MM.1S (cell line): ENCODE results near the gene ADRA2B.
"Not testable (repeated sequence)": the region's sequence is repeated elsewhere in the genome, so short reads cannot be mapped to it uniquely, and the experiment has no call there.

Source experiments
- DNase-seq: peaks from one replicate; pipeline ENCODE4 v3.0.0-alpha.2; 2015
- H2AFZ ChIP-seq: fragments of 300-600 bp; sonication (generic); 2 replicates; pipeline ENCODE4 v1.6.0; 2016; ENCODE audit warnings: antibody characterized with exemption, low read length
- H3F3A ChIP-seq: fragments of 300-600 bp; sonication (generic); 2 replicates; pipeline ENCODE4 v1.6.1; 2016; ENCODE audit warnings: mild to moderate bottlenecking, antibody characterized with exemption, low read length, moderate library complexity, mixed read lengths; ENCODE audit not compliant: insufficient read depth
- H3K27ac ChIP-seq: fragments of 300-600 bp; sonication (generic); 2 replicates; pipeline ENCODE4 v1.5.1; 2016; ENCODE audit warnings: mild to moderate bottlenecking, low read length
- H3K27me3 ChIP-seq: fragments of 300-600 bp; sonication (generic); replicated peaks from 2 replicates; pipeline ENCODE4 v1.6.0; 2016; ENCODE audit warnings: low read length; ENCODE audit not compliant: insufficient read depth
- H3K36me3 ChIP-seq: fragments of 300-600 bp; sonication (generic); replicated peaks from 2 replicates; pipeline ENCODE4 v1.6.1; 2016; ENCODE audit warnings: mild to moderate bottlenecking, low read length, mixed read lengths; ENCODE audit not compliant: insufficient read depth
- H3K4me1 ChIP-seq: fragments of 300-600 bp; sonication (generic); 2 replicates; pipeline ENCODE4 v1.6.1; 2016; ENCODE audit warnings: low read length, mixed read lengths
- H3K4me2 ChIP-seq: fragments of 300-600 bp; sonication (generic); 2 replicates; pipeline ENCODE4 v1.6.0; 2016; ENCODE audit warnings: low read depth, low read length
- H3K4me3 ChIP-seq: fragments of 300-600 bp; sonication (generic); 2 replicates; pipeline ENCODE4 v1.5.1; 2016; ENCODE audit warnings: low read length, mixed read lengths
- H3K79me2 ChIP-seq: fragments of 300-600 bp; sonication (generic); 2 replicates; pipeline ENCODE4 v1.6.1; 2016; ENCODE audit warnings: mixed run types, low read length, mixed read lengths
- H3K9ac ChIP-seq: fragments of 300-600 bp; sonication (generic); 2 replicates; pipeline ENCODE4 v1.6.1; 2016; ENCODE audit warnings: low read length, mixed read lengths
- H3K9me2 ChIP-seq: fragments of 300-600 bp; sonication (generic); replicated peaks from 2 replicates; pipeline ENCODE4 v1.6.1; 2016; ENCODE audit warnings: mild to moderate bottlenecking, low read length, mixed read lengths; ENCODE audit not compliant: insufficient read depth
- H3K9me3 ChIP-seq: fragments of 300-600 bp; sonication (generic); replicated peaks from 2 replicates; pipeline ENCODE4 v1.6.1; 2016; ENCODE audit warnings: mild to moderate bottlenecking, low read length, mixed read lengths; ENCODE audit not compliant: insufficient read depth
- H4K20me1 ChIP-seq: fragments of 300-600 bp; sonication (generic); 2 replicates; pipeline ENCODE4 v1.6.1; 2016; ENCODE audit warnings: mild to moderate bottlenecking, low read length, moderate library complexity, mixed read lengths; ENCODE audit not compliant: insufficient read depth
- TF ChIP-seq, protein P1 (sequence below): fragments of 300-600 bp; sonication (generic); IDR thresholded peaks from 2 replicates; pipeline ENCODE4 v1.5.1; 2016; ENCODE audit warnings: antibody characterized with exemption, low read length, mixed read lengths

ADRA2B gene

DNA sequence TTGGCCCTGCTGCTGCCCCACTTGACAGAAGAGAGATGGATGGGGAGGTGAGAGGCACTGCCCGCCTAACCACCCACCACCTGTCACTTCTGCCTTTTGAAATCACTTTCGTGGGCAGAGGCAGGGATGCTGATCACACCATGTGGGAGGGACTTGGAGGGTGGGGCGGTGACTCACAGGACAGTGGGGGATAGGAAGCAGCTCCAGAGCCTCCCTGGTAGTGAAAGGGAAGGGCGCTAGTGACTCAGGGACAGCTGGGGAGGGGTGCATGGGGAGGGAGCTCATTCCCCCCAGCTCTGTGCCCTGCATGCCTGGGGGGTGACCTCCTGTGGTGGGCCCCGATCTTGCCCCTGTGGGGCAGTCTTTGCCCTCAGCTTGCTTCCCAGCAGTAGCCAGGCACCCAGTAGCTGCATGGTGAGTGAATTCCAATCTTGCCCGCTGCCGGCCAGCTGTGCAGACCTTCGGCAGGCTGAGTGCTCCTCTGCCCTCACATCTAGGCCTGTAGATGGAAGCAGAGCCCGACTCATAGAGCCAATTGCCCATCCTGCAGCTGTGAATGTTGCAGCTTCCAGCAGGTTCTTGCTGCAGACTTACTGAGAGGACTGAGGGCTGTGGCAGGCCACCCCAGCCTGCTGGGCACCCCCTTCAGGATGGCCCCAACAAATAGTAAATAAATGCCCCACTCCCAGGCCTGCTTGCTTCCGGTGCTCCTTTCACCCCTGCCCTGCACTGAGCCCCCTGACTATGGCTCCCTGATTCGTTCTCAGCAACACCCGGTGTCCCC is 53.1 kb downstream of the ADRA2B start:
- TF ChIP-seq, protein P1, sequence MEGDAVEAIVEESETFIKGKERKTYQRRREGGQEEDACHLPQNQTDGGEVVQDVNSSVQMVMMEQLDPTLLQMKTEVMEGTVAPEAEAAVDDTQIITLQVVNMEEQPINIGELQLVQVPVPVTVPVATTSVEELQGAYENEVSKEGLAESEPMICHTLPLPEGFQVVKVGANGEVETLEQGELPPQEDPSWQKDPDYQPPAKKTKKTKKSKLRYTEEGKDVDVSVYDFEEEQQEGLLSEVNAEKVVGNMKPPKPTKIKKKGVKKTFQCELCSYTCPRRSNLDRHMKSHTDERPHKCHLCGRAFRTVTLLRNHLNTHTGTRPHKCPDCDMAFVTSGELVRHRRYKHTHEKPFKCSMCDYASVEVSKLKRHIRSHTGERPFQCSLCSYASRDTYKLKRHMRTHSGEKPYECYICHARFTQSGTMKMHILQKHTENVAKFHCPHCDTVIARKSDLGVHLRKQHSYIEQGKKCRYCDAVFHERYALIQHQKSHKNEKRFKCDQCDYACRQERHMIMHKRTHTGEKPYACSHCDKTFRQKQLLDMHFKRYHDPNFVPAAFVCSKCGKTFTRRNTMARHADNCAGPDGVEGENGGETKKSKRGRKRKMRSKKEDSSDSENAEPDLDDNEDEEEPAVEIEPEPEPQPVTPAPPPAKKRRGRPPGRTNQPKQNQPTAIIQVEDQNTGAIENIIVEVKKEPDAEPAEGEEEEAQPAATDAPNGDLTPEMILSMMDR = peak; percentile 8; the same call in 1 of the 2 replicates
- H2AFZ ChIP-seq, H3K27ac ChIP-seq, H3K9me3 ChIP-seq, H3K4me2 ChIP-seq, H3K4me1 ChIP-seq, H3K9ac ChIP-seq, H3K4me3 ChIP-seq, H3K27me3 ChIP-seq, H3F3A ChIP-seq, H3K9me2 ChIP-seq, H3K36me3 ChIP-seq, DNase-seq, H4K20me1 ChIP-seq, H3K79me2 ChIP-seq: not testable (repeated sequence)
